ENCODE data around the gene TAOK2. TPM values are rescaled to one million over a fixed set of nuclear protein-coding genes. Genes with fewer than 3 reads are reported as not detected.

Gene TAOK2
- polyA plus RNA-seq, 3 donors: 1.1 to 19.2 (median 2.3) TPM

DNA sequence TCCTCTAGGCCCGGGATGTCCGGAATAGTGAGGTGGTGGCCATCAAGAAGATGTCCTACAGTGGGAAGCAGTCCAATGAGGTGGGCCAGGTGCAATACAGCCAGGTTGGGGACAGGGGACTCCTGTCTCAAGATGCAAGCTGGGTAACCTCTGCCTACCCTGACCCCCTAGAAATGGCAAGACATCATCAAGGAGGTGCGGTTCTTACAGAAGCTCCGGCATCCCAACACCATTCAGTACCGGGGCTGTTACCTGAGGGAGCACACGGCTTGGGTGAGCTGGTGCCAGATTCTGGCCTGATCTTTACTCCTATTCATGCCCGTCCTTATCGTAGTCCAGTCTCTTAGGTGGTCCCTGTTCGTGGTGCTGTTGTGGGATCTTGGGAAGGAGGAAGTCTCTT lies 4.4 kb downstream of the TAOK2 start:
- peaks cover 58 to 64% of the 10 kb centered on the region in 2 donors for H3K36me3 ChIP-seq (replicated peaks in 1 of 2; ENCODE audit: control insufficient read depth in 1 of 2, insufficient read depth in 2 of 2, low read length in 2 of 2)
- 96% methylated on average over 4 of the region's 9 CpGs for WGBS (ENCODE audit: insufficient coverage)
- peak overlapping the region in 4 of 7 donors; percentile 38 to 63 (median 46) for H3K27ac Mint-ChIP-seq
- H3K4me3 Mint-ChIP-seq: no peak overlapping the region
- H3K36me3 Mint-ChIP-seq: peaks cover 55 to 63% of the 10 kb centered on the region in 2 donors
- H3K27me3 ChIP-seq (ENCODE audit: control insufficient read depth in 2 of 2, insufficient read depth in 2 of 2, low read length in 2 of 2): no peaks in the 10 kb centered on the region
- no peak overlapping the region for H3K9ac ChIP-seq (ENCODE audit: insufficient read depth, low read length, poor library complexity, severe bottlenecking)
- peaks cover 46% of the 10 kb centered on the region for H3K79me2 ChIP-seq (ENCODE audit: insufficient read depth, low read length)
- H2AFZ ChIP-seq (ENCODE audit: insufficient read depth, low read depth, low read length, poor library complexity, severe bottlenecking): no peak overlapping the region
- peaks cover 0 to 2% (median 0%) of the 10 kb centered on the region in 7 donors for H3K9me3 Mint-ChIP-seq
- TF ChIP-seq, protein P1, sequence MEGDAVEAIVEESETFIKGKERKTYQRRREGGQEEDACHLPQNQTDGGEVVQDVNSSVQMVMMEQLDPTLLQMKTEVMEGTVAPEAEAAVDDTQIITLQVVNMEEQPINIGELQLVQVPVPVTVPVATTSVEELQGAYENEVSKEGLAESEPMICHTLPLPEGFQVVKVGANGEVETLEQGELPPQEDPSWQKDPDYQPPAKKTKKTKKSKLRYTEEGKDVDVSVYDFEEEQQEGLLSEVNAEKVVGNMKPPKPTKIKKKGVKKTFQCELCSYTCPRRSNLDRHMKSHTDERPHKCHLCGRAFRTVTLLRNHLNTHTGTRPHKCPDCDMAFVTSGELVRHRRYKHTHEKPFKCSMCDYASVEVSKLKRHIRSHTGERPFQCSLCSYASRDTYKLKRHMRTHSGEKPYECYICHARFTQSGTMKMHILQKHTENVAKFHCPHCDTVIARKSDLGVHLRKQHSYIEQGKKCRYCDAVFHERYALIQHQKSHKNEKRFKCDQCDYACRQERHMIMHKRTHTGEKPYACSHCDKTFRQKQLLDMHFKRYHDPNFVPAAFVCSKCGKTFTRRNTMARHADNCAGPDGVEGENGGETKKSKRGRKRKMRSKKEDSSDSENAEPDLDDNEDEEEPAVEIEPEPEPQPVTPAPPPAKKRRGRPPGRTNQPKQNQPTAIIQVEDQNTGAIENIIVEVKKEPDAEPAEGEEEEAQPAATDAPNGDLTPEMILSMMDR (IDR thresholded peaks at IDR 0.05): no peak
- H3K4me3 ChIP-seq (replicated peaks in 1 of 3; ENCODE audit: low read depth in 2 of 3, low read length in 3 of 3): no peak overlapping the region
- no peaks in the 10 kb centered on the region for H3K9me3 ChIP-seq (replicated peaks in 1 of 2; ENCODE audit: control insufficient read depth in 1 of 2, insufficient read depth in 1 of 2, low read length in 2 of 2)
- H3K4me1 Mint-ChIP-seq: peaks cover 30% of the 10 kb centered on the region
- peaks cover 25 to 32% of the 10 kb centered on the region in 2 donors for H3K4me1 ChIP-seq (ENCODE audit: control insufficient read depth in 1 of 2, insufficient read depth in 2 of 2, low read length in 2 of 2)
- H3K27me3 Mint-ChIP-seq (ENCODE audit: low read depth in 3 of 3): peaks cover 0 to 5% (median 2%) of the 10 kb centered on the region in 3 donors
- peak overlapping the region in 1 of 2 donors; percentile 8 for H3K27ac ChIP-seq (ENCODE audit: low read depth in 1 of 2, low read length in 2 of 2)
- DNase-seq: no peak
- intact Hi-C loops (cut with micrococcal nuclease): loop anchor here in 1 of 2 donors (10.0 kb wide), 1 partner anchor 113 kb away; the partner anchor contains the start of gene CDIPT
- H4K20me1 ChIP-seq (ENCODE audit: insufficient read depth, low read length): peaks cover 43% of the 10 kb centered on the region
- no peak overlapping the region for H3K4me2 ChIP-seq (replicated peaks; ENCODE audit: extremely low read depth, low read length, poor library complexity, severe bottlenecking)

DNA sequence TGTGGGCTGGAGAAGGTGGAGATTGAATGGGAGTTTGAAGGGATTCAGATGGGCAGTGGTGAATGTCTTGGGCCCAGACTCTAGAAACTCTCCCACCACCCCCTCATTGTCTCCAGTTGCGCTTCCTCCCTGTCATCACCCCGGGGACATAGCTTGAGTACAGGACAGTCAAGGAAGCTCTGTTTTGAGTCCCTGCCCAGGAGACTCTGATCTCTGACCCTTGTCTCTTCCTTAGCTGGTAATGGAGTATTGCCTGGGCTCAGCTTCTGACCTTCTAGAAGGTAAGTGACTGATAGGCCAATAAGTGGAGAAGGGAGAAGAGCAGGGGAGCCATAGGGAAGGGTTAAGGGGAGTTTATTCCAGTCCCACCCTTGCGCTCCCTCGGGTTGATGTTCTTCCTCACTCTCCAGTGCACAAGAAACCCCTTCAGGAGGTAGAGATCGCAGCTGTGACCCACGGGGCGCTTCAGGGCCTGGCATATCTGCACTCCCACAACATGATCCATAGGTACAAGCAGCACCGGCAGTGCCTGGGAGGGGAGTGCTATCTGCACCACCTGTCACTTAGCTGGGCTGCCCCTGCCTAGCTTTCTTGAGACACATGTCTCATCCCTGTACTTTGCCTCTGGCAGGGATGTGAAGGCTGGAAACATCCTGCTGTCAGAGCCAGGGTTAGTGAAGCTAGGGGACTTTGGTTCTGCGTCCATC lies 5.0 kb downstream of the TAOK2 start:
- peaks cover 0 to 3% (median 2%) of the 10 kb centered on the region in 3 donors for H3K27me3 Mint-ChIP-seq (ENCODE audit: low read depth in 3 of 3)
- peaks cover 46% of the 10 kb centered on the region for H3K79me2 ChIP-seq (ENCODE audit: insufficient read depth, low read length)
- H3K36me3 Mint-ChIP-seq: peaks cover 61 to 69% of the 10 kb centered on the region in 2 donors
- no peak overlapping the region for H2AFZ ChIP-seq (ENCODE audit: insufficient read depth, low read depth, low read length, poor library complexity, severe bottlenecking)
- no peaks in the 10 kb centered on the region for H3K9me3 ChIP-seq (replicated peaks in 1 of 2; ENCODE audit: control insufficient read depth in 1 of 2, insufficient read depth in 1 of 2, low read length in 2 of 2)
- intact Hi-C loops (cut with micrococcal nuclease): loop anchor here in 1 of 2 donors (10.0 kb wide), 1 partner anchor 114 kb away; the partner anchor contains the start of gene CDIPT
- H3K4me1 Mint-ChIP-seq: peaks cover 27% of the 10 kb centered on the region
- DNase-seq: no peak
- peak overlapping the region in 1 of 2 donors; percentile 8 for H3K27ac ChIP-seq (ENCODE audit: low read depth in 1 of 2, low read length in 2 of 2)
- H3K9me3 Mint-ChIP-seq: peaks cover 0 to 2% (median 0%) of the 10 kb centered on the region in 7 donors
- H3K4me3 Mint-ChIP-seq: no peak overlapping the region
- no peak overlapping the region for H3K4me2 ChIP-seq (replicated peaks; ENCODE audit: extremely low read depth, low read length, poor library complexity, severe bottlenecking)
- WGBS (ENCODE audit: insufficient coverage): 100% methylated on average over 7 of the region's 9 CpGs
- H3K36me3 ChIP-seq (replicated peaks in 1 of 2; ENCODE audit: control insufficient read depth in 1 of 2, insufficient read depth in 2 of 2, low read length in 2 of 2): peaks cover 64 to 70% of the 10 kb centered on the region in 2 donors
- TF ChIP-seq, protein P1 (IDR thresholded peaks at IDR 0.05): no peak
- H3K27ac Mint-ChIP-seq: peak overlapping the region in 5 of 7 donors; percentile 42 to 76 (median 46)
- H3K4me1 ChIP-seq (ENCODE audit: control insufficient read depth in 1 of 2, insufficient read depth in 2 of 2, low read length in 2 of 2): peaks cover 22 to 29% of the 10 kb centered on the region in 2 donors
- H4K20me1 ChIP-seq (ENCODE audit: insufficient read depth, low read length): peaks cover 43% of the 10 kb centered on the region
- H3K4me3 ChIP-seq (replicated peaks in 1 of 3; ENCODE audit: low read depth in 2 of 3, low read length in 3 of 3): no peak overlapping the region
- no peaks in the 10 kb centered on the region for H3K27me3 ChIP-seq (ENCODE audit: control insufficient read depth in 2 of 2, insufficient read depth in 2 of 2, low read length in 2 of 2)
- H3K9ac ChIP-seq (ENCODE audit: insufficient read depth, low read length, poor library complexity, severe bottlenecking): no peak overlapping the region
